ENCODE measurements around the gene VSTM2L.

DNA sequence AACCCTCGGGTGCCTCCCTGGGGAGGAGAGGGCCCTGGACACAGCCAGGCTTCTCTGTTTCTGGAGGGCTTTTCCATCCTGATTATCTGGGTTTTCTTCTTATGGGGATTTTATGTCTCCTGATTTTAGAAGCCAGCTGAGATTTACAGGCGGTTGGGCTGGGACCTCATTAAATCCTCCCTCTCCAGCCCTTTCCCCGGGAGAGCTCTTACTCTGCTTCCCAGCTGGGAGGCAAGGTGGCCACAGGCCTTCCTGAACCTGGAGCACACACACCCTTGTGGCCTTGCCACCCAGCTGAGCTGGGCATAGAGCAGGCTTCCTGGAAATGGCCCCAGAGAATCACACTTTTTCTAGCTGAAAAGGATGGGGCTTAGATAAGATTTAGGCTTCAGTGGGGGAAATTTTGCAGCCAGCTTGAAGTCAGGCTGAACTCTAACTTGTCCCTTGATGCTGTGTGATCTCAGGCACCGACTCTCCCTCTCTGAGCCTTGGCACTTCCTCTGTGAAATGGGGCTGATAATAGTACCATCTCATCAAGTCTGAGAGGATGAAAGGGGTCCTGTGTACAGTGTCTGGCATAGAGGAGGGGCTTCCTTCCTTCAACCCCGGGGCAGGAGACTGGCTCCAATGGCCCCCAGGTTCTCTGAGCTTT lies 16.6 kb downstream of the VSTM2L start:
- TF ChIP-seq, protein P1, sequence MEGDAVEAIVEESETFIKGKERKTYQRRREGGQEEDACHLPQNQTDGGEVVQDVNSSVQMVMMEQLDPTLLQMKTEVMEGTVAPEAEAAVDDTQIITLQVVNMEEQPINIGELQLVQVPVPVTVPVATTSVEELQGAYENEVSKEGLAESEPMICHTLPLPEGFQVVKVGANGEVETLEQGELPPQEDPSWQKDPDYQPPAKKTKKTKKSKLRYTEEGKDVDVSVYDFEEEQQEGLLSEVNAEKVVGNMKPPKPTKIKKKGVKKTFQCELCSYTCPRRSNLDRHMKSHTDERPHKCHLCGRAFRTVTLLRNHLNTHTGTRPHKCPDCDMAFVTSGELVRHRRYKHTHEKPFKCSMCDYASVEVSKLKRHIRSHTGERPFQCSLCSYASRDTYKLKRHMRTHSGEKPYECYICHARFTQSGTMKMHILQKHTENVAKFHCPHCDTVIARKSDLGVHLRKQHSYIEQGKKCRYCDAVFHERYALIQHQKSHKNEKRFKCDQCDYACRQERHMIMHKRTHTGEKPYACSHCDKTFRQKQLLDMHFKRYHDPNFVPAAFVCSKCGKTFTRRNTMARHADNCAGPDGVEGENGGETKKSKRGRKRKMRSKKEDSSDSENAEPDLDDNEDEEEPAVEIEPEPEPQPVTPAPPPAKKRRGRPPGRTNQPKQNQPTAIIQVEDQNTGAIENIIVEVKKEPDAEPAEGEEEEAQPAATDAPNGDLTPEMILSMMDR (IDR thresholded peaks at IDR 0.05), result no peak
- TF ChIP-seq EZH2 (IDR thresholded peaks at IDR 0.05), result no peak
- no peak for TF ChIP-seq EZH2phosphoT487 (IDR thresholded peaks at IDR 0.05)
